Measurements from ENCODE around the gene MBNL2. TPM values are rescaled to one million over a fixed set of nuclear protein-coding genes. Genes with fewer than 3 reads are reported as not detected.

Gene MBNL2
- total and polyA plus RNA-seq, 2 of the 4 experiments (the other 2 are of a cell fraction), result 26.9 to 103 TPM

GRCh38 chr13:97422118-97423054 is 200.3 kb downstream of the MBNL2 start:
- H2BK5ac ChIP-seq (ENCODE audit: low read depth, low read length, poor library complexity, severe bottlenecking), result no peak overlapping the region
- no peak overlapping the region for H3K4ac ChIP-seq (ENCODE audit: low read depth, low read length)
- ChIA-PET CTCF (no interaction called here), POLR2A (ENCODE audit: unreplicated experiment) (no interaction called here)
- H3K79me1 ChIP-seq (ENCODE audit: low read depth in 1 of 2, low read length in 2 of 2), result no peaks in the 10 kb centered on the region
- no peak overlapping the region for H4K5ac ChIP-seq (ENCODE audit: low read depth, low read length)
- ATAC-seq (ENCODE audit: low read depth), result no peak
- no peak overlapping the region for H2AK5ac ChIP-seq (ENCODE audit: low read depth, low read length)
- WGBS, 2 experiments (ENCODE audit: extremely low coverage in 2 of 2, insufficient read length in 1 of 2), result no CpG with 5 or more reads among the region's 8 CpGs
- no peaks in the 10 kb centered on the region for H3K27me3 ChIP-seq (ENCODE audit: control insufficient read depth, insufficient read depth, low read length)
- no peak overlapping the region for H3K9ac ChIP-seq (ENCODE audit: low read depth, low read length)
- H4K91ac ChIP-seq (ENCODE audit: insufficient read depth, low read depth, low read length), result no peak overlapping the region
- H2BK15ac ChIP-seq (ENCODE audit: low read depth, low read length), result no peak overlapping the region
- H3K14ac ChIP-seq (replicated peaks; ENCODE audit: low read depth, low read length), result no peak overlapping the region
- no peaks in the 10 kb centered on the region for H3K9me3 ChIP-seq (ENCODE audit: control insufficient read depth, insufficient read depth, low read length)
- no TSS peak for BruUV-seq (replicated peaks)
- no peak overlapping the region for H3K18ac ChIP-seq (ENCODE audit: low read depth, low read length)
- no peak overlapping the region for H2AK9ac ChIP-seq (replicated peaks; ENCODE audit: low read depth, low read length, poor library complexity)
- H3K27ac ChIP-seq (ENCODE audit: insufficient read depth, low read length), result no peak overlapping the region
- no peak overlapping the region for H2AFZ ChIP-seq (replicated peaks; ENCODE audit: low read length, poor library complexity)
- H2BK20ac ChIP-seq (ENCODE audit: low read depth, low read length), result no peak overlapping the region
- H3K23ac ChIP-seq (ENCODE audit: low read depth, low read length), result no peak overlapping the region
- no peak overlapping the region for H4K8ac ChIP-seq (ENCODE audit: low read depth in 2 of 2, low read length in 2 of 2)
- DNase-seq, result no peak
- no peak overlapping the region for H3K4me2 ChIP-seq (ENCODE audit: low read depth, low read length)
- H3K9me1 ChIP-seq (ENCODE audit: insufficient read depth, low read length), result no peaks in the 10 kb centered on the region
- no peak overlapping the region for H2BK120ac ChIP-seq (ENCODE audit: low read depth, low read length)
- intact Hi-C loops (cut with micrococcal nuclease), result no loop called here
- no peaks in the 10 kb centered on the region for H4K20me1 ChIP-seq (ENCODE audit: insufficient read depth, low read length)
- H3K4me1 ChIP-seq (ENCODE audit: control insufficient read depth, insufficient read depth, low read length), result no peaks in the 10 kb centered on the region
- no peaks in the 10 kb centered on the region for H3K36me3 ChIP-seq (ENCODE audit: control insufficient read depth, insufficient read depth, low read length)
- no peak for TF ChIP-seq BHLHE40 (IDR thresholded peaks at IDR 0.05; ENCODE audit: low read depth, low read length)
- TF ChIP-seq MAFK (IDR thresholded peaks at IDR 0.05; ENCODE audit: low read depth, low read length), result no peak
- no peak for TF ChIP-seq ELK1 (IDR thresholded peaks at IDR 0.05; ENCODE audit: borderline replicate concordance, low read depth, low read length)
- TF ChIP-seq SMC3 (IDR thresholded peaks at IDR 0.05; ENCODE audit: low read depth, low read length), result no peak
- no peak for TF ChIP-seq NFE2L2 (IDR thresholded peaks at IDR 0.05; ENCODE audit: low read depth, low read length)
- TF ChIP-seq MAZ (IDR thresholded peaks at IDR 0.05; ENCODE audit: borderline replicate concordance, low read depth, low read length), result no peak
- no peak for TF ChIP-seq RAD21 (IDR thresholded peaks at IDR 0.05; ENCODE audit: low read length)
- no peak for TF ChIP-seq CTCF (conservative IDR thresholded peaks at IDR 0.05; ENCODE audit: low read depth, low read length)
- no peak overlapping the region for H3K4me3 ChIP-seq (ENCODE audit: insufficient read depth, low read depth, low read length)
- in situ Hi-C loops (cut with MboI; ENCODE audit: low sequenced_read_pairs), result no loop called here
- dilution Hi-C loops (cut with HindIII; ENCODE audit: low sequenced_read_pairs, unreplicated experiment), result no loop called here
- no peak overlapping the region for H3K56ac ChIP-seq (ENCODE audit: extremely low read depth, insufficient read depth, low read length)

Data from IMR-90 (cell line).